ENCODE data around the gene RPS6KA5.
"Not testable (repeated sequence)": the region's sequence is repeated elsewhere in the genome, so short reads cannot be mapped to it uniquely, and the experiment has no call there.

RPS6KA5 gene

DNA sequence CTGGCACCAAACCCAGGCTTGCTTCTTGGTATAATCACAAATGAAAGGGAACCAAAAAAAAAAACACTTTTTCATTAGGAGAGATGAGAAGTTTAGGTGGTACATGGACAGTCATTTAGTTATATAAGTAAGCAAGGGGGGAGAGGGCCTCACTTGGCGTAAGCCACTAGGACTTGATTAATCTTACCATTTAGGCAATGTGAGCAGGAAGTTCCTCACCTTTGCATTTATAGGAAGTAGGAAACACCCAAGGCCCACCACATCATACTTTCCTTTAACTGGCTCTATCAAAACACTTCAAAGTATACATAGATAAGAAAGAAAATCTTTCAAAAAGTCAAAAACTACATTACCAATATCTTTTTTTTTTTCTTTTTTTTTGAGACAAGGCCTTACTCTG is 6.7 kb upstream of the RPS6KA5 start:
- DNase-seq (ENCODE audit: low read depth in 2 of 2) = no peak

DNA sequence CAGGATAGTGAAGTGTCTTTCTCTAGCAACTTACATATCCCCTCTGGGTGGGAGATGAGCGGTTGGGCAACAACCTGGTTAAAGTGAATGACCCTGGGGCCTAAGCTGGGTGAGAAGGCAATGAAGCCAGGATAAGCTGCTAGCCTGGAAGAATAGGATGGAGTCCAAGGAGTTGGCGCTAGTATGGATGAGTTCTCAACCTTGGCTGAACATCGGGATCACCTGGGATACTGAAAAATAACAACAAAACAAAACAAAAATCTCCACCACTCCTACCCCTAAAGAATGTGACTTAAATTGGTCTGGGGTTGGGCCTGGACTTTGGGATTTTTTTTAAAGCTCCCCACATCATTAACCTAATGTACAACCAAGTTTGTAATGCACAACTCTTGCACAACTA is 4.8 kb upstream of the RPS6KA5 start:
- DNase-seq (ENCODE audit: low read depth in 2 of 2) = no peak

DNA sequence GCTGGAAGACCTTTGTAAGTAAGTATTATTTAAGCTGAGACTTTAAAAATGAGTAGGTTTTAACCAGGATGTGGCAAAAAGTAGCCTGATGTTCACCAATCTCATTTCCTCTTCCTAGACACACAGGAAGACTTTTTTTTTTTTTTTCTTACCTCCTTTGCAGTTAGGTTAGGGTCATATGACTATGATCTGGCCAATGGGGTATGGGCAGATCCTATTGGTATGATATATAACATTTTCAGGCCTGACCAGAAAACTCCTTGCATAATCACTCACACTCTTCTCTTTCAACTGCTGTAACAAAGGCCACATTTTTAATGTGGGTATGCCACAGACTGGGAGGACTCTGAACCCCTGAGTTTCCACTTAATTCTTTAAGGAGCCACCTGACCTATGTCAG is 2.7 kb upstream of the RPS6KA5 start:
- DNase-seq (ENCODE audit: low read depth in 2 of 2) = no peak

DNA sequence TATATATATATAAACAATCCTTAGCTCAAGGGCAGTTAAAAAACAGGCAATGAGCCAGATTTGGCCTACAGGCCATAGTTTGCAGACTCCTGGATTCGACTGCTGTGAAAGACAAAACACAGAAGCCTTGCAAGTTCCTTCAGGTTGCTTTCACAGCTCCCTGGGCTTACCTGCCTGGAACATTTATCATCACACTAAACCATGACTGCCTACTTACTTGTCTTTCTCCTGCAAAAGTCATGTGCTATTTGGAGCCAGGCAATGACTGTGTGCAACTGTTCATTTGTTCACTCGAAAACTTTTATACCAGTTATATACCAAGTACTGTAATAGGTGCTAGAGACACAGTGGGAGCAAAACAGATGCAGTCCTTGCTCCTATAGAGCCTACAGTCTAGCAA is 2.2 kb upstream of the RPS6KA5 start:
- no peak for DNase-seq (ENCODE audit: low read depth in 2 of 2)

DNA sequence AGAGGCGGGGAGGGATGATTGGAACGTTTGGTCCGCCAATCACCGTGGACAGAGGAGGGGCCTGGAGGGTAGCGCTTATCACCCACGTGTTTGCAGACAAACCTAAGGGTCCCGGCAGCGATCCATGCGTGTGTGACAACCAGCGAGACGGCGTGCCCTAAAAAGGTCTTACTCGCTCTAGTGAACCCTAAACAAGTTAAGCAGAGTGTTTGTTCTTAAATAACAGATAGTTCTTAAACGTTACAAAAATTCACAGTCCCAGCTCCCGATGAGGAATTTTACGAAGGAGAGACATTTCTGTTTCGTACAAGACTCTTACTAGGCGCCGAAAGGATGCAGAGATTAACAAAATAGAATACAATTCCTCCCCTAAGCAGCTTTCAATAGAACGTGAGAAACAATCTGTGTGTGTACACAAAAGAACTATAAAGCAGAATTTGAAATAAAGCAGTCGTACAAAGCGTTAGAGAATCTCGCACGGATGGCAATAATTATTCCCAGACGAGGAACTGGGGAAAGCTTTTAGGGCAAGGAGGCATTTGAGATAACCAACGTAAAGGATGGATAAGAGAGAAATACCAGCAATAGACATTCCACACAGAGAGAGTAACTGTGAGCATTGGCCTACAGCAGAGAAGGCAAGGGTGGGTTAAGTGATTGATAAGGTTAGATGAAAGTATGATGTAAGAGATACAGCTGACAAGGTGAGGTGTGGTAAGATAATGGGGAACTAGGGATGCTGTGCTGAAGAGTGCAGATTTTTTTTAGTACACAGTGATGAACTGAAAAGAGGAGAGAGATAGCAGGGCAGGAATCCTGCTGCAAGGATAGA is 831 bp upstream of the RPS6KA5 start:
- no peak for DNase-seq (ENCODE audit: low read depth in 2 of 2)

DNA sequence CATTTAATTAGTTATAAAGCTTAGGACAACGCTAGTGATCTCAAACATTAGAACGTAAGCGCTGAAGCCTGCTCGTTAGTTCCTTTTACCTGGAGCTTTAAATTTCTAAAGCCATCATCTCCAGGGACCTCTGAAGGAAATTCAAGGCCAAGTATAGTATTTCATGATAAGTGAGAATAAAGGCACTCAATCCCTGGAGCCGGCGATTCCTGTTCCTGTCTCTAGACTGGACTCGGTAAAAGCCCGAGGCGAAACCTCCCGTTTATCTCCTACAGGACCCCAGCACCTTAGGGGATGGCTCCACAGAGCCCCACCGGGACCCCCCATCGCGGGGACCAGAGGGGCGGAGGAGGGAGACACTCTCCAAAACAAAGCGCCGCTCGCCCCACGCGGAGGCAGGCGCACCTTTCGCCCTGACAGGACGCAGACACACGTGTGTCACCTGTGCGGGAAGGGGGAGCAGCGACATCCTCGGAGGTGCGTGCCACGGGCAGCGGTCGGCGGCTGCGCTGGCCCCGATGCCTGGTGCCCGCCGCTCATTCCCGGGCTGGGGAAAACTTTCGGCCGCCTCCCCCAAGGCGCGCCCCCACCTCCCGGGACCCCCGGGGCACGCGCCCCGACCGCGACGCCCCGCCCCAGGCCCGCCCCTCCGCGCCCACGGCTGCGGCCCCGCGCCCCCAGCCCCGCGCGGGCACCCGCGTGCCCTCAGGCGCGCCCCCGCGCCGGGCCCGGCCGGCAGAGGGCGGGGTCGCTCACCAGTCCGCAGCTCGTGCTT is 678 bp downstream of the RPS6KA5 start:
- DNase-seq (ENCODE audit: low read depth in 2 of 2) = peak in 1 of 2 donors; percentile 40

DNA sequence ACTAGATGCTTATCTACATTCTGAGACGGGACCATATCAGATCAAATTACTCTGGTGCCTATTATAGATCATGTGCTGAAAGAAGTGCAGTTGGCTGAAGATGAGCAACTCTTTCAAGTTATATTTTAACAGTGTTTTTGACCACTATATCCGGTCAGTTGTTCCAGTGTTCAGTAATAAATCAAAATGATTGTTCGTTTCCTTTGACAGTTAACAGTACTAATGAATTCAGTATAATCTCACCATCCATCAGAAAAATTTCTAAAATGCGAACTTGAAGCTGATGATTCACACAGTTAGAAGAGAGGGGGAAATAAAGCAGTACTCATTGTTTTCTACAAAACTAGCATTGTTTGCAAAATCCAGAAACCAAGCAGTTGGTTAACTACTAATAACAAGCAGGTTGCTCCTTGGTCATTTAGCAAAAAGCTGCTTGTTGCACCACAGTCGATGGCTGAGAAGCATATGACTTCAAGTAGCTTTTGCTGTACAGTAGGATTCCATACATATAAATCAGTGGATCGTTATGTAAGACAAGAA is 2.3 kb downstream of the RPS6KA5 start:
- no peak for DNase-seq (ENCODE audit: low read depth in 2 of 2)

DNA sequence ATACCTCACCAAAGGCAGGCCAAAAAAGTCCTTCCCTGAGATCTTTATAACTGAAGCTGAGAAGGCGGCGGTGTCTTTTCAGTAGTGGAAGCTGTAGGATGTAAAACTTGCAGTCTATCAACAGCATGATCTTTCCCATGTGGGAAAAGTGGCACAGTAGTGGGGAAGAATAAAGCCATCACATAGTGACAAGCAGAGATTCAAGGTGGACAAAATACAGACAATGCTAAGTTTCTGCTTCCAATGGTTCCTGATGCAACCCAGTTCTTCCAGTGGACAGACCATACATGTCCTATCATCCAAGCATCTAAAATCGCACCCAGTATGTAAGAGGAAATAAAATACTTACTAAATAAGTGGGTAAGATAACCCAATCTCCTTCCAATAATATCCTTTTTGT is 4.1 kb downstream of the RPS6KA5 start:
- no peak for DNase-seq (ENCODE audit: low read depth in 2 of 2)

DNA sequence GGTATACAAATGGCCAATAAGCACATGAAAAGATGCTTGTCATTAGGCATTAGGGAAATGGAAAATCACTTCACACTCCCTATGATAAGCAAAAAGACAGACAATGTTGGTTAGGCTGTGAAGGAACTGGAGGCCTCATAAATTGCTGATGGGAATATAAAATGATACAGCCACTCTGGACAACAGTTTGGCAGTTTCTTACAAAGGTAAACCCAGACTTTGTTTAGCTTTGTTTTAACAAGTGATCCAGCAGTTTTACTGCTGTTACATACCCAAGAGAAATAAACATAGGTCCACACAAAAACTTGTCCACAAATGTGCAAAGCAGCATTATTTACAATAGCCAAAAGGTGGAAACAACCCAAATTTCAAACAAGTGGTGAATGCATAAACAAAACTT is 5.4 kb downstream of the RPS6KA5 start:
- no peak for DNase-seq (ENCODE audit: low read depth in 2 of 2)

DNA sequence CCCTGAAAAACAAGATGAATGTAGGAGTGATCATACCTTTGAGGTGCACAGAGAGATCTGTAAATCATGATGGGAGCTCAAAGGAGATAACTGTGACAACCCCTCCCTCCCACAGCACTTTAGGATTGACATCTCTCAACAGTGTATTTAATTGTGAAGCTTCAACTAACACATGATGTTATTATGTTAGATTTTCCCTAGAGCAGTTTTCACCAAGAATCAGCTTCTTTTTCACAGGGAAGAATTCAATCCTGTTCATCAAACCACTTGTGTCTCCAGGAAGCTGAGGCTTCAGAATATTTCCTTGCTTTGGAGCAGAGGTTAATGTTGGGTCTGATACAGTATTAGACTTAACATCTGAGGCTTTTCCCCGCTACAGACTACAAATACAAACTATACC is 11.8 kb downstream of the RPS6KA5 start:
- no peak for DNase-seq (ENCODE audit: low read depth in 2 of 2)

DNA sequence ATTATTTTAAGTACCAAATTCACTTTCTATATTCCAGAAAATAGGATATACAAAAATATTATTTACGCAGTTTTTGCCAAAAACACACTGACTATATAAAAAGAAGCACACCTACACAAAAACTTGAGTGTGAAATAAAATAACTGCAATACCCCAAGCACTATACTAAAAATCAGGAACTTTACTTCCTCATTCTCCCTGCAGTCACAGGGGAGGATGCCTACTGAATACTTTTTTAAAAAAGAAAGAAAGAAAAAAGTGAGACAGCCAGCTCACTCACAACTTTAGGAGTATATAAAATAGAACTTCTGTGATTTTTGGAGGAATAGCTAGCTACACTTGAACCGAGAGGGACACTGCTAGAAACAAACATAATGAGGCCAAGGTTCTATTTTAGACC is 12.2 kb downstream of the RPS6KA5 start:
- DNase-seq (ENCODE audit: low read depth in 2 of 2) = no peak

DNA sequence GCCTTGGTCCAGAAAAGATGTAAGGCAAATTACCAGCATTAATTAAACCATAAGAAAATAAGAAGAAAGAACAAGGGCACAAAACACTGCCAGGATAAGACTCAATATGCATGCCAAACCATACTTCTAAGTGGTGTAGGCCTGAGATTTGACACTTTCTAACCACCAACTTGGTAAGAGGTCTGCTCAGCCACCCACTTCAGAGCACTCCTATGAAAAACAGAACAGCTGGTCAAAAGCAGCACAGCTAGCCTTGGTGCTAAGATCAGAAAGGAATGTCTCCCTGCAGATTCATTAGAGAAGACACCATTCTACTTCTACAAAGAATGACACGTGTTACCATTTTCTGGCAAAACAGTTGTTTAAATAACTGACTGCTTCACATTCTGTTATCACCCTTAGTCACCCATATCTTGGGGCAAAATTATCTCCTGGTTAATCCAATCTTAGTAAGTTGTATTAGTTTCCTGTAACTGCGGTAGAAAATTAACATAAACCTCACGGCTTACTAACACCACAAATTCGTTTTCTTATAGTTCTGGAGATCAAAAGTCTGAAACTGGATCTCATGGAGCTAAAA is 13.2 kb downstream of the RPS6KA5 start:
- DNase-seq (ENCODE audit: low read depth in 2 of 2) = no peak

DNA sequence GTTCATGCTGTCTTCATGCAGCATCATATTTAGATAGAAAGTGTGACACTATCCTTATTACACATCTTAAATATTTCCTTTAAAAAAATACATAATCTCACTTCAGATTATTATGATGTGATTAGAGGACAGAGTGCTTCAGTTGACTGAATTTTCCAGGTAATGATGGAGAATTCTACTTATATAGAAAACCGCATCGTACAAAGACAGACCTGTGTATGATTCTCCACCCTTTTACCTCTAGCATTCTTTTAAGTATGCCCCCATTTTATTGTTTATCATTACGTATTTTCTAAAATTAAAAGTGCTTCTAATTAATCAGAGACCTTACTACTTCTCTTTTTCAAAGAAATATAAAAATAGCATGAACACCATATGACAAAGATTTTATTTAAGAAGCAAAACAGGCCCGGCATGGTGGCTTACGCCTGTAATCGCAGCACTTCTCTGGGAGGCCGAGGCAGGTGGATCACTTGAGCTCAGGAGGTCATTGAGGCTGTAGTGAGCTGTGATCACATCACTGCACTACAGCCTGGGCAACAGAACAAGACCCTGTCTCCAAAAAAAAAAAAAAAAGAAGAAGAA is 13.9 kb downstream of the RPS6KA5 start:
- DNase-seq (ENCODE audit: low read depth in 2 of 2) = no peak

DNA sequence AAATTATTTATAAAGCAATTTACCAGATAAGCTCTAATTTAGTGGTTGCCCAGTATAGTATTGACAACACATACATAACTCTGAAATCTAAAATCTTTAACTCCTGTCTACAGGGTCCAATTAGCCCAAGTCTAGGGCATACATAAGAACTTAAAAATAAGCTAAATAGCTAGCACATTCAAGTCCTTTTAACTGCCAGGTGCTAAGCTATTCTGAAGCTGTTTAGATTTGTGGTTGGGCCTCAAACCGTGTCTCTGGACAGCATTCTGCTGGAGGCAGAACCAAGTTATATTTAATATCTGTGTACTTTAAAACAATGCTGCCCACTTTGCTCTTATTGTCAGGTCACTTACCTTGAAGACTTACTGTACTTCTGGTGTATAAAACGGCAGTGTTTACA is 19.0 kb downstream of the RPS6KA5 start:
- no peak for DNase-seq (ENCODE audit: low read depth in 2 of 2)

DNA sequence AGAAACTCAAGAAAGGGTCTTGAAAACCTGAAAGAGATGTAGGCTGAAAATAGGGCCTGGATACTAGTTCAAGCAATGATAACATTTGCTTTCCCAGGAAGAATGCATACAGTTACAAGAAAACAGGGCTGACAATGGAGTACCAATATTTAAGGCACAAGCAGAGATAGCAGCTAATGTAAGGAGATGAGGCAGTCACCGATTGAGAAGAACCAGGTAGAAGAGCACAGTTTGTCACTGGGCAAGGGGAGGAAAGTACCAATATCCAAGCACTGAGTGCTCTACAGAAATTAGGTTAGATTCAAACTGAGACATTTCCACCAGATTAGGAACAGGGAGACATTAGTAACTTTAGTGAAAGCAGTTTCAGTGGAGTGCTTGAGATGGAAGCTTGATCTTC is 19.9 kb downstream of the RPS6KA5 start:
- DNase-seq (ENCODE audit: low read depth in 2 of 2) = no peak

DNA sequence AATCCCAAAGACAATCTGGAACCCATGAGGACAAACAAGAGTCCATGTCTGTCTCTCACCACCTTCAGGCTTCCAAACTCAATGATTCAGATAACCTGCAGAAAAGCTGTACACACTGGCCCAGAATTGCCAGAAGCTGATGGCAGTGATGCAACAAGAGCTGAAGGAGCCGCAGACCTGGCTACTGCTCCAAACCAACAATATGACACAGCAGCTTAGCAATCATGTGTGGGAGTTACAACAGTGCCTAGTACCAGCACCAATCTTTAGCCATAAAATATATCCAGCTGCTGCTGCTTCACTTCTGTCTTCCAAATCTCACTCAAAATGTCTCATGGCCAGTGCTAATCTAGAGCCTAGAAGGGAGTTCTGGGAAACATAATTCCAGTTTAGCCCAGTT is 22.0 kb downstream of the RPS6KA5 start:
- no peak for DNase-seq (ENCODE audit: low read depth in 2 of 2)

DNA sequence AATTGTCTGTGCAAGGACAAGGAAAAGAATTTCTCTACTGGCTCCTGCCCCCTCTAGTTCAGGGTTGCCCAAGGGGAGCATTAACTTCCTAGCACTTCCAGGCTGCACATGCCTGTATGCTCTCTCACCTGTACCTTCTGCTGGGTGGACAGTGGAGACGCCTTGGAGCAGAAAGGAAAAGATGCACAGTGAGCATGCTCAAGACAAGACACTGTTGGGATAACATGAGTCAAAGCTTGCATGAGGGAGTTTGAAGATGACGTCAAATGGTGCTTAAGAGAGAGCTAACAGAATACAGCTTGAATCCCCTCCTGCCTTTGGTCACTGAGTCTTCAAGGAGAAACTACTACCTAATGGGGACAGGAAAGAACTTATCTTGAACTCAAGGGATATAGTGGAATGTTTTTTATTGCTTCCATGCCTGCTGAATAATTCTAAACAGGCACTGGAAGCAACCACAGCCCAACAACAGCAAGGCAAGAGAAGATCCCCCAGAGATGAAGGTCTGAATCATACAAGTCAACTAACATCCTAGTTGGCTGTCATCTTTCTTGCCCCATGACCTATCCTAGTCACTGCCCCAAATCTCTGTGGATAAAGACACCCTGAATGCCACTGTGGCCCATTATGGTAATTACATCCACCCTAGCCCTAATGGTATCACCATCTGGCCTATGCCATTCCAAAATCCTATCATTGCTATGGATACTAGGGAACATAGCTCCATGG is 23.5 kb downstream of the RPS6KA5 start:
- no peak for DNase-seq (ENCODE audit: low read depth in 2 of 2)

DNA sequence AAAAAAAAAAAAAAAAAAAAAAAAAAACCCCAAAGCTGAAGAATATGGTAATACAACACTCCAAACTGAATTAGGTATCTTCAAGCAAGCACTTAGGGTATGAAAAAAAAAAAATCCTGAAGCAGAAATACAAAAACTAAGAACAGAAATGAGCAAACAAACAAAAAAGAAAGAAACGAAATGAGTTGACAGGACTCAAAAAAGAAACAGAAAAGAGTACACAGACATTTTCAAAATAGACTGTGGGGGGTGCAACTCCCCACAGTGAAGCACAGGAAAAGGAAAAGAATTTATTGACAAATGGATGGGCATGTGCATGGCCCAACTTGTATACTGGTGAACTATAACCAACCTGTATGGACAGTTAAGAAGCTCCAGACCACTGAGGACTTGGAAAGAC is 24.6 kb downstream of the RPS6KA5 start:
- no peak for DNase-seq (ENCODE audit: low read depth in 2 of 2)

DNA sequence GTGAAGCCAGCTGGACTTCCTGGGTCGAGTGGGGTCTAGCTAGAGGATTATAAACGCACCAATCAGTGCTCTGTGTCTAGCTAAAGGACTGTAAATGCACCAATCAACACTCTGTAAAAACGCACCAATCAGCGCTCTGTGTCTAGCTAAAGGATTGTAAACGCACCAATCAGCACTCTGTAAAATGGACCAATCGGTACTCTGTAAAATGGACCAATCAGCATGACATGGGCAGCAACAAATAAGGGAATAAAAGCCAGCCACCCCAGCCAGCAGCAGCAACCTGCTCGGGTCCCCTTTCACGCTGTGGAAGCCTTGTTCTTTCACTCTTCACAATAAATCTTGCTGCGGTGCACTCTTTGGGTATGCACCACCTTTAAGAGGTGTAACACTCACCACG is 26.1 kb downstream of the RPS6KA5 start:
- not testable (repeated sequence) for DNase-seq (ENCODE audit: low read depth in 2 of 2)

DNA sequence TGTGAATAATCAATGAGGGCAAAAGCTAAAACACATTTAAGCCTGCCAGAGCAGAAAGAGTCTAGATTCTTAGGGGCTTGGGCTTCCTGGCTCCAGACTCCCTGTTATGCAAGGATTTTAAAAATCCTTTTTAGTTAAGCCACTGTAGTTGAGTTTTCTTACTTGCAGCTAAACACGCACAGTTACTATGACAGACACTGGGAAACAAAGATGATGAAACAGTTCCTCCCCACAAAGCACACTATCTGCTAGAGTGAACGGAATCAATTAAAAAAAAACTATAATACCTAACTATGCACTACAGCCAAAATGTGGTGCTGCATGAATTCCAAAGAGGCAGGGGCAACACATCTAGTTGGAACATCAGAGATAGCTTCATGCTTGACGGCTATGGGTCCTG is 28.2 kb downstream of the RPS6KA5 start:
- DNase-seq (ENCODE audit: low read depth in 2 of 2) = no peak

DNA sequence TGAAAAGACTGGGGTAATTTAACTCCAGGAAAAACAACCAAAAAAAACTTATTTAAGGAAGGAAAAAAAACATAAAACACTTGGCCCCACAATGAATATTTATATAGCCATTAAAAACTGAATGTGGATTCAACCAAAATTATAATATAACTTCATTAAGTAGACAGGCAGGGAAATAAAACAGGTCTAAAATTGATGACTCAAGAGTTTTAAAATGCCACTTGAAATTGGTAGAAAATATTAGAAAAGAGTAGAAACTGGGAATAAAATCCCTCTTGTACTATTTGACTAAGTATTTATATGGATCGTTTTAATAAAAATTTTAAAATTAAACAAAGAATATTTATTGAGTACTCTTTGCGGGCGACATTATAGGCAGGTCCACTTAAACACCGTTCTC is 28.8 kb downstream of the RPS6KA5 start:
- DNase-seq (ENCODE audit: low read depth in 2 of 2) = no peak

All from stimulated activated CD8-positive, alpha-beta memory T cell treated with anti-CD3 and anti-CD28 coated beads, Interleukin-15, amount 100 ng/mL, for 4 hours (primary cell).